ENCODE data around the gene RIPPLY2.

- TF ChIP-seq, protein P1, sequence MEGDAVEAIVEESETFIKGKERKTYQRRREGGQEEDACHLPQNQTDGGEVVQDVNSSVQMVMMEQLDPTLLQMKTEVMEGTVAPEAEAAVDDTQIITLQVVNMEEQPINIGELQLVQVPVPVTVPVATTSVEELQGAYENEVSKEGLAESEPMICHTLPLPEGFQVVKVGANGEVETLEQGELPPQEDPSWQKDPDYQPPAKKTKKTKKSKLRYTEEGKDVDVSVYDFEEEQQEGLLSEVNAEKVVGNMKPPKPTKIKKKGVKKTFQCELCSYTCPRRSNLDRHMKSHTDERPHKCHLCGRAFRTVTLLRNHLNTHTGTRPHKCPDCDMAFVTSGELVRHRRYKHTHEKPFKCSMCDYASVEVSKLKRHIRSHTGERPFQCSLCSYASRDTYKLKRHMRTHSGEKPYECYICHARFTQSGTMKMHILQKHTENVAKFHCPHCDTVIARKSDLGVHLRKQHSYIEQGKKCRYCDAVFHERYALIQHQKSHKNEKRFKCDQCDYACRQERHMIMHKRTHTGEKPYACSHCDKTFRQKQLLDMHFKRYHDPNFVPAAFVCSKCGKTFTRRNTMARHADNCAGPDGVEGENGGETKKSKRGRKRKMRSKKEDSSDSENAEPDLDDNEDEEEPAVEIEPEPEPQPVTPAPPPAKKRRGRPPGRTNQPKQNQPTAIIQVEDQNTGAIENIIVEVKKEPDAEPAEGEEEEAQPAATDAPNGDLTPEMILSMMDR (IDR thresholded peaks at IDR 0.05) = peak in 3 of 4 experiments; percentile 58 to 61 (median 59)
- TF ChIP-seq POLR2A (IDR thresholded peaks at IDR 0.05) = no peak
- no peak for TF ChIP-seq POLR2AphosphoS5 (IDR thresholded peaks at IDR 0.05)
- TF ChIP-seq EP300 (IDR thresholded peaks at IDR 0.05) = no peak
These were observed 31.4 kb downstream of the RIPPLY2 start for GRCh38 chr6:83884523-83884922.
